GM19468 (cell line): Measurements from ENCODE around the gene RADIL.

Experiments used
- ATAC-seq: cut with Tn5 transposase; IDR thresholded peaks from one replicate; pipeline ENCODE4 v1.9.1; 2021; ENCODE audit warnings: mild to moderate bottlenecking, moderate library complexity, moderate number of reproducible peaks; ENCODE audit not compliant: unreplicated experiment; ENCODE audit errors: extremely low read depth

Gene RADIL

DNA sequence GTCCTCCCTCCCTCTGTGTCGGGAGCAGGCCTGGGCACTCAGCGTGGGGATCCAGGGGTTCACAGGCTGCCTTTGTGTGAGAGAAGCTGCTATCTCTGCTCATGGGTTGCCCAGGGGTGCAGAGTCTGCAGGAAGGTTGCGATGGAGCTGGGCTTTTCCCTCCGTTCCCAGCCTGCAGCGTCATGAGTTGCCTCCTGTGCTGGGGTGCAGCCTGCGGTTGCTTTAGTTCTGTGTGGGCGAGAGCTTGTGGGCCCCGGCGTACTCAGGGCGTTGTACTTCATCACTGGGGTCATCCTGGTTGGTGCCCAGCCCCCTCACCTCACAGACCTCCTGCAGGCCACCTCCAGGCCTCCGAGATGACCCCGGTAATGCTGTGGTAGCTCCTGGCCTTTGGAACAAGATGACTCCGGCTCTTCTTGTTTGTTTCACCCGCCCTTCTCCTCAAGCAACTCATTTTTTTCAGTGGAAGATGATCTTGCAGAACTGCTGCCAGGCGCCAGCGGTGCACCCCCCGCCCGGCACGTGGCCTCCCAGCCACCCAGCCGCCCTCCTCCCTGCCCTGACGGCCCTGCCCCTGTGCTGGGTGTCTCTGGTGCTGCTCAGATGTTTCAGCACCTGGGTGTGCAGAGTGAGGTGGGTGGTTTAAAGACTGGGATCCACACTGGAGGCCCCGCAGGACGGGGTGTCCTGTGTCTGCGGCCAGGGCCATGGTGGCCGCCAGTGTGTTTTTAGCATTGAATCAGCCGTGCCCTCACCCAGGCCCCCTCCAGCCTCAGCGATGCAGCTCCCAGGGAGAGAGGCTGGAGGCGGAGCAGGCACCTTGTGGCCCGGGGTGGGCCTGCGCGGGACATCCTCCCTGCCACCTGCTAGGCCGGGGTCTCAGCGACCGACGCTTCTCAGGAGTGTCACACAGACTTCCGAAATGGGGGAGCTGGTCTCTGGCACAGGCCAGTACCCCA is 100.9 kb downstream of the RADIL start:
- ATAC-seq = no peak

DNA sequence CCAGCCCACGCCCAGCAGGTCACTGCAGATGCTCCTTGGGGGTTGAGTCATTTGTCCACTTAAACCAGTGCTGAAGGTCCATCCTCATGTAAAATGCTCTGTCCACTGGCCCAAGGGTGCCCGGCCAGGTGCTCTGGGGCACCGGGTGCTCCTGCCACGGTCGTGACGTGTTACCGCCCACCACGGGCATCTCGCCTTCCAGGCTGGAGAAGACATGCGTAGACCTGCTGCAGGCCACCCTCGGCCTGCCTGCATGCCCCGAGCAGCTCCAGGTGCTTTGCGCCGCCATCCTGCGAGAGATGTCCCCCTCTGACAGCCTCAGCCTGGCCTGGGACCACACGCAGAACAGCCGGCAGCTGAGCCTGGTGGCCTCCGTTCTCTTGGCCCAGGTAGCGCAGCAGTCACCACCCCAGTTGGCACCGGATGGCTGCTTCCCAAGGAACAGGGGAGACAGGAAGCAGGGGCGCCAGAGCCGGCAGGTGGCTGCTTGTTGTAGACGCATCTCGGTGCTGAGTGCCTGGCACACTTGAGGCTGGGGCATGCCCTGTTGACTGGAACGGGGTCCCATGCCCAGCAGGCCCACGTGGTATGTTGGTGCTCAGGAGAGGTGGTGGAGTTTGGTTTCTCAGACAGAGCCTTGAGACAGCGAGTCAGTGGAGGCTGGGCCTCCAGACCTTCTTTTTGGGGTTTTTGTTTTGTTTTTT is 102.0 kb downstream of the RADIL start:
- no peak for ATAC-seq

DNA sequence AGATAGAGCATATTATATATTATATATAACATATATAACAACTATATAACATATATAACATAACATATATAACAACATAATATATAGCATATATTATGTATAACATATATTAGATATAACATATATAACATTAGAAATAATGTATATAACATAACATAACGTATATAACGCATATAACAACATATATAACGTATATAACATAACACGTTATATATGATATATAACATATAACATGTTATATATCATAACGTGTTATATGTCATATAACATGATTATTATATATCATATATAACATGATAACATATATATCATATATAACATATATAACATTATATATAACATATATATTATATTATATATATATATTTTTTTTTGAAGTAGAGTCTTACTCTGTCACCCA is 104.4 kb downstream of the RADIL start:
- ATAC-seq = no peak

DNA sequence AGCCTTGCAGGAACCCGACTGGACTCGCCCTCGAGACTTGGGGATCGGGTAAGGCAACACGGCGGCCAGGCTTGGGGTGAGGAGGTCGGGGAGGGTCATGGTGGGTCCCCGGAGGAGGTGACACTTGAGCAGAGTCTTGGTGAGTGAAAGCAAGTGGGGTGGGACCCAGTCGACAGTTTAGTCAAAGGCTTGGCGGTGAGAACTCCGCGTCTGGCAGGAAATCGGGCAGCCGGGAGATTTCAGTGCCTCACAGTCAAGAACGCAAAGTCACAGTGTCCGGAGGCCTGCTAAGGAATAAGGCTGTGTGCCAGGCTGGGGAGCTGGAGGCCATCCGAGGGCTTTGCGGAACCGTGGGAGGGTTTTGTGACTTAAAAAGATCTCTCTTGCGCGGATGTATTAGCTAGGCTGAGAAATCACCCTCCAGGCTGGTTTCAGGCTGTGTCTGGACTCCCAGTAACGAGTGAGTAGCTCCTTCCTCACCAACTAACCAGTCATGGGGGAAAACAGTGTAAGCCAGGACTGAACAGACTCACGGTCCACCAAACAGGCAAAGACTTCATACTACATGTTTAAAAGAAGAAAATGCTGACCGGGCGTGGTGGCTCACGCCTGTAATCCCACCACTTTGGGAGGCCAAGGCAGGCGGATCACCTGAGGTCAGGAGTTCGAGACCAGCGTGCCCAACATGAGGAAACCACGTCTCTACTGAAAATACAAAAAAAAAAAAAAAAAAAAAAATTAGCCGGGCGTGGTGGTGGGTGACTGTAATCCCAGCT is 107.5 kb downstream of the RADIL start:
- ATAC-seq = no peak

DNA sequence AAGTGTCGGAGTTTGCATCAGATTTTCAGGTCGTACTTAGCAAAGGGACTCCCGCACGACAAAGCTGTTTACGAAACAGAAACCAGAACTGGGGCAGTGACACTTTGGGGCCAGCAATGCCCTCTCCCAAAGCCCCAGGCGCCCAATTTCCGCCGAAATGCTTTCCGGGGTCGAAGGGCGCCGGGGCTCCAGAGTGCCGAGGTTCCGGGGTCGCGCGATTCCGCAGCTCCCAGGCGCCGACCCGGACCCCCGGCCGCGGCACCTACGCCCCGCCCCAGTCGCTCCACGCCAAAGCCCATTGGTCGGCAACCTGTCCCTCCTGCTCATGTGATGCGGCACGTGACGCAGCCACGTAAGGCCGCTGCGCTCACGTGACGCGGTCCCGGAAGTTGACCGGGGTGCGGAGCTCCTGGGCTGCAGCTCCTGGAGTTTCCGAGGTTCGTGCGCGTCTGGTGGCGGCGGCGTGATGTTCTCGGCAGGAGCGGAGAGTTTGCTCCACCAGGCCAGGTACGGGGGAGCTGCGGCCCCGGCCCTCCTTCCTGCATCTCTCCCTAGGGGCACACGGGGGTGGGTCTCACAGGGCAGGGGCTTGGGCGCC is 108.2 kb downstream of the RADIL start, which contains the start of gene AP5Z1:
AP5Z1 (plus strand) TSS at position 374 of the 598 bp plus-strand sequence; CDS start at position 467, 93 bp downstream.
- ATAC-seq = peak; percentile 92

DNA sequence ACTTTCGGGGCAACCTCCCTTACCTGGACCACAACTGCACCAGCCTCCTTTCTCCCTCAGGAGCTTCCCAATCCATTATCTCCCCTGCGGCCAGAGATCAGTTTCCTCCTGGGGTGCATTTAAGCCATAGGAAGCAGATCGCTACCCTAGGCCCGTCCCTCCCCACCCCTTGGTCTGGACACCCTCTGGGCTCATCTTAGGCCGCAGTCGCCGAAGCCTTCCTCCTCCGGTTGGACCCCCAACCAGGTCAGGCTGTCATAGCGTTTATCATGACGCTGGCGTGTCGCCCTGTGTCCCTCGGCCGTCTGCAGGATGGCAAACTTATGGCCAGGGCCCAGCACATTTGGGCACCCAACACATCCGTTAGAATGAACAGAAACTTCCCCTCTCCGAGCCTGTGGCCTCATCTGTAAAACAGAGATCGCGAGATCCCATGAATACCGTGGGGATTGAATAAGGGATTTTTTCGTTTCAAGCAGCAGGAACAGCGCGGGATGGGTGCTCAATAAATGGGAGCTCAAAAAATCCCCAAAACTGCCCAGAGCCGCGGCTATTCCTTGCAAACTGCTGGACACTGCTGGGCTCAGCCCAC is 108.8 kb downstream of the RADIL start:
- ATAC-seq = peak; percentile 8

DNA sequence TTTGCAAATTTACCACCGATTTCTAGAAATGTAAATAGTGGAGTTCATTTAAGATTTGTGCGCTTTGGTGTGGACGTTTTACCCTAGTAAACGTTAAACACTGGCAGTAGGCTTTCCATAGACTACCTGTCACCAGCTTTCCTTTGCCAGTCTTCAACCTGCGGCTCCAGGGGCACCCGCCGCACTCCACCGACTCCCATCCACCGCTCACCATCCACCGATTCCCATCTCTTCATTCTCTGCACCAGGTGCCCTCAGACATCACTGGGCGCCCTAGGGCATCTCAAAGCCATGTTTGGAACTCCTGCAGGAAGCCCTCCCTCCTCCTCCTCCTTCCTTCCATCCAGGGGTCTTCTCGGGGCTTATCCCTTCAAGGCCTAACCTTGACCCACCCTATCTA is 109.5 kb downstream of the RADIL start:
- no peak for ATAC-seq

DNA sequence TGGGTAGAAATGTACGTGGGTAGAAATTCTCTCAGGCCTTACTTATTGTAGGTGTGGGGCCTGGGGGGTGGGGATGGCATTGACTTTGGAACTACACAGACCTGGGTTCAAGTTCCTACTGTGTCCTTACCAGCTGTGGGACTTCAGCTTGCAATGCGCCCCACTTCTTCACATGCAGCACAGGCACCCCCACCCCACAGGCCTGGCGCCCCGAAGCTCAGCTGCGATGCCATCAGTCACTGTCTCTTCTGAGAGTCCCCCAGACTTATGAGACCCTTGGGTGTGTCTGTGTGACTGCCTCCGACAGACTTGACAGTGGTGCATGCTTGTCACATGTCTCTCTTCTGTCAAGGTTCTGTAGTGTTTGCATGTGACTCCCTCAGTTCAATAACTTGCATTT is 111.2 kb downstream of the RADIL start:
- ATAC-seq = no peak

DNA sequence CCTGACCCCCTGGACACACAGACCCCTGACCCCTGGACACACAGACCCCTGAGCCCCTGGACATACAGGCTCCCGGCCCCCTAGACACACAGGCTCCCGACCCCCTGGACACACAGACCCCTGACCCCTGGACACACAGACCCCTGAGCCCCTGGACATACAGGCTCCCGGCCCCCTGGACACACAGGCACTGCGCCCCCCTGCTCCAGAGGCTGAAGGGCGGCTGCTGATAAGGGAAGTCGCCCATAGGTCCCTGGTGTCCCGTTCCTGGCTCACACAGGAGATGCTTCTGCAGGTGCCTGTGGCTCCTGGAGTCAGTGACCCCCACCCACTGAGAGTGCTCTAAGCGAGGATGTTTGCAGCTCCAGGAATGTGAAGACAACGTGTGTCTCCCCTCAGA is 111.8 kb downstream of the RADIL start:
- ATAC-seq = no peak

DNA sequence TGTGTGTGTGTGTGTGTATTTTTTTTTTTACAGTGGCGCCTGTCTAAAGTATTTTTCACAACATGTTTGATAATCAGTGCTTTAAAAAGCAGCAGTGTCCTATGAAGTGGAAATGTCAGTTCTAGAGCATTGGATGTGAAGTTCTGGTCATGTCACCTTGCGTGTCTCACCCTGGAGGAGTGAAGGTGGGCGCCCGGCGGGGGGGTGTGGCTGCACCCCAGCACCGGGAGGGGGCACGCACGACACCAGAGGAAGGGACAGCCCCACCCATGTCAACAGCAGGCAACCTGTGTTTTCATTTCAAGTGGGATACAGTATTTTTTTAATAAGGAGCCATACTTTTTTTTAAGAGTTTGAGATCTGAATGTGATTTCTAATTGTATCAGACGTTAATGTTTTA is 112.6 kb downstream of the RADIL start:
- no peak for ATAC-seq

DNA sequence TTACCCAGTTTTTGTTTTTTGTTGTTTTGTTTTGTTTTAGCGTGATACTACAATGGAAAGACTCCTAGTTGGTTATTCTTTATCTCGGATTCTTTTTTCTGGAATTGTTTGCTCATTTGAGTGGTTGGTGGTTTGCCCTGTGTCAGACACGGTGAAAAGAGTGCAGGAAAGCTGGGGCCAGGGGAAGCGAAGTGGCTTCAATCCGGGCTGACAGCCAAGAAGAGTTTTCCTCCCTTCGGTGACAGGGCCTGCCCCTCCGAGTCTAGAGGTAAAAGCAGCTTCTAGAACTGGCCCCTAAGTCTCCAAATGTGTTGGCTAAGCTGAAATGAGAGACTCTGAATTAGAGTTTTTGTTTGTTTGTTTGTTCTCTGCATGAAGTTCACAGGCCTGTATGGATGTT is 113.8 kb downstream of the RADIL start:
- ATAC-seq = no peak

DNA sequence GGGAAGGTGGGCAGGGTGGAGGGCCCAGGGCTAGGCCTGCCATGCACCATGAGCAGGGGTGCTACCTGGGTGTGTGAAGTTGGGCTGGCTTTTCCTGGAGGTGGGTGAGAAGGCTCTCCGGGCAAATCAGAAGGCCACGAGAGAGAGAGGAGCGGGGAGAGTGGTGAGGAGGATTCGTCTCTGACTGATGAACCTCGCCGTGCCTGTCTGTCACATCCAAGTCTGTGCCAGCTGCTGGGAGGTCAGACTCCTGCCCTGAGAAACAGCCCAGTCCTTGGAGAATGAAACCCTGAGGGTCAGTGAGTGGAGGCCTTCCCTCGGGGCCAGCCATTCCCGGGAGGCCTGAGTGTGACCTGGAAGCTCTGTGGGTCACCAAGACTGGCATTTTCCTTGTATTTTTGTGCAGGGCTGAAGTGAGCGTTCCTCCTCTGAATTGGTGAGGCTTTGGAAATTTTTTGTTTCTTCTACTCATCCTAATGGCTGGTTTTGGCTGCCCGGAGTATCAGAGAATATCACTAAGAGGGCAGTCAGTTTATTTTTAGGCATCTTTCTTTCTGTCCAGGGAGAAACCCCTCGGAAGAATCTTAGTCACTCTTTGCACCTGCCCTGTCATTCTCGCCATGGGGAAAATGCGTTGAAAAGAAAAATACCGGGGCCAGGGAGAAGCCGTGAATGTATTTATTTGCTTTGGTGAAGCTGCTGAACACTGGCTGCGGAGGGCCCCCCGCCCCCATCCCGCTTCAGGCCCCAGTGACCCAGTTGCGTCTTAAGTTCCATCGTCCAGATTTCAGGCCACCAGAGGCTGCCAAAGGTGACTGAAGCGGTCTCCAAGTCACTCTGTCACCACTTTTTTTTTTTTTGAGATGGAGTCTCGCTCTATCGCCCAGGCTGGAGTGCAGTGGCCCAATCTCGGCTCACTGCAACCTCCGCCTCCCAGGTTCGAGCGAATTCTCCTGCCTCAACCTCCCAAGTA is 114.6 kb downstream of the RADIL start:
- ATAC-seq = no peak

DNA sequence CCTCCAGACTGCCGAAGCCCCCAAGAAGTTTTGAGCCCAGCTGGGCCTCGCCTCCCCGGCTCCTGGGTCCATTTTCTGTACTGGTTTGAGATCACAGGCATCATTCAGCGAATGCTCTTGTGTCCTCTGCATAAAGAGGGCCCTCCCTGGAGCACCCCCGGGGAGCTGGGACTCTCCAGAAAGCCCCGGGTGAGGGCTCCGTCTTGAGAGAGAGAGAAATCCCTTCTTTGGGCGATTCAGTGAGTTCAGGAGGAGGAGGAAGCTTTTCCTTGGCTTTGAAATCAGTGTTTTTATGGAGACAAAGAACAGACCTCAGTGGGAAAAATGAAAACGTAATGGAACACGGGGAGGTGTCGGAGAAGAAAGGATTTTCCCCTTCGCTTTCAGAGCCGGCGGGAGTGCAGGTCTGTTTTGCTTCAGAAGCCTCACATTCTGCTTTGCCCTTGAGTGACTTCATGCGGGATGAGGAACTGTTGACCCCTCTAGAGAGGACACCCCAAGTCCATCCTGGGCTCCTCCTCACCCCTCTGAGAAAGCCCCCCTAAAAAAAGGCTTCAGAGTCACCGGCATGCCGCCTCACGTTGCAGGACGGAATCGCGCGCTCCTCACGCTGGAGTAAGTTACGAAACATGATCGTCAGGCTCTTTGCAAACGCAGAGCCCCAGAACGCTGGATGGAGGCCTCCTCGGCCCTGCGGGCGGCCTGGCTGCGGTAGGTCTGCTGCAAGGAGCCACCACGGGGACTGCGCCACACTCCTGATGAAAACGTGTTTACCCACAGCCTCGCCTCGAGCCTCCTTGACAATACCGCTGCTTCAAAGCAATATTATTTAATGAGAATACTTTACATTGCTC is 116.6 kb downstream of the RADIL start:
- ATAC-seq = no peak

DNA sequence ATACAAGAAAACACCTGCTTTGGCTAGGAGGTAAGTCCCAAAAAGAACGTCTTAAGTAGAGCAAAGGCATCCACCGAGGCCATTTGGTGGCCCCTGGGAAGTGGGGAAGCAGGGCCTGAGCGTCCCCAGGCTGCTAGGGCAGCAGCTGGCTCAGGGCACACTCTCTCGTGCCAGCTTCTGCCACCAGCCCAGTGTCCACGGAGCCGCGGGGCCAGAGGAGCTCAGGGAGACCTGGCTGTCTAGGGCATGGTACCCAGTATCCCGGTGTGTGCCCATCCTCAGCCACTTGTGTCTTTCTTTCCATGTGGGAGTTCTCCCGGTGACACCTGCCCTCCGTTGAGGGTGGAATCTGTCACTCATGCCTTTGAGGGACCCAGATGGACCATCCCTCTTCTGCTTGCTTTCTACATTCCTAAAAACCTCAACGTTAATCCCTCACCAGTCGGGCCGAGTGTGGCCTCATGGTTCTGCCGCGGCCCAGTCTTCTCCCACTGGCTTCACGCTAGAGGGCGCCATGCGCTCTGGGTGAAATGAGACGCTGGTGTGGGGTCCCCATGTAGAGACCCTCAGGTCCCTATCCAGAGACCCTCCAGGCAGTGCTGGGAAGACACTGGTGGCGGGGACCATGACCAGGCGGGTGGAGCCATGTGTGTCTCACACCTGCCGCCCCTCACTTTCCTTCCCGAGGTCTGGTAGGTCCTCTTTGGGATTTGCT is 117.6 kb downstream of the RADIL start:
- ATAC-seq = no peak

DNA sequence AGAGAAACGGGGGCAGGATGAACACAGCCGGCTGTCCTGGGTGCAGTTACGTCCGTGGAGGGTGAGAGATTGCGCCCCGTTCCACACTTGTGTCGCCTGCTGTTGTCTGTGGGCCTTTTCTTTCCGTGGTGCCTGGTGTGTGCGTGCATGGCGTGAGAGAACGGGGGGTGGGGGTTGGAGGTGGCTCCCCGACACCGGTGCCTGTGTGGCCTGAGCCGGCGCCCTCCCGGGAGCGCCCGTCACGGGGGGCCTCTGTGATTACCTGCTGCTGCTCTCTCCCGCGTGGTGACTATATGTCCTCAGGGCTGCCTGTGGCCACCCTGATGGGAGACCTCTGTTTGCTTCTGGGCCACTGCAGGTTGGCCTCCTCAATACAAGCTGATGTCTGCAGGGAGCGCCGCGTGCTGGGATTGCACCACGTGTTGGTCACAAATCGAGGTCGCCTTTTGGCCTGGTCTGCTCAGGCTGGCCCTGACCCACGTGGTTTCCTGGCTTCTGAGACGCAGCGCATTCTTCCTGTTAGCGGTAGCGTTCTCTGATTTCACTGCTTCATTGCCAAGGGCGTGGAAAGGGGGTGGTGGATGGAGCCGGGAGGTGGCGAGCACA is 119.0 kb downstream of the RADIL start:
- no peak for ATAC-seq

DNA sequence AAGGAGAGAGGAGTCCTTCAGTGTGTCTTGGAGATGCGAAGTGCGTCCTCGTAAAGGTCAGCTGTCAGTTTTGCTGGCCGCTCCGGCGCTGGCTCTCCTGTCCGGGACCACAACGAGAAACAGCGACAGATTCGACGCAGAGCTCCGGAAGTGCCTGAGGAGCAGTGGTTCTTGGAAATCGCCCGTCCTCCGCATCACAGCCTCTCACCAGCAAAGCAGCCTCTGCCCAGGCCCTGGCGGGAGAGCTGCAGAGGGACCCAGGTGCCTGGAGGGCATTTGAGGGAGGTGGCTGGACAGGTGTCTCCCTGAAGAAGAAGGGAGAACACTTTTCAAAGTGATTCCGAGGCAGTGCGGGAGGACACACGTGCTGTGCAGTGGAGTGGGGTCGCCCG is 119.7 kb downstream of the RADIL start:
- ATAC-seq = no peak
